ENCODE results near the gene HAO1.

DNA sequence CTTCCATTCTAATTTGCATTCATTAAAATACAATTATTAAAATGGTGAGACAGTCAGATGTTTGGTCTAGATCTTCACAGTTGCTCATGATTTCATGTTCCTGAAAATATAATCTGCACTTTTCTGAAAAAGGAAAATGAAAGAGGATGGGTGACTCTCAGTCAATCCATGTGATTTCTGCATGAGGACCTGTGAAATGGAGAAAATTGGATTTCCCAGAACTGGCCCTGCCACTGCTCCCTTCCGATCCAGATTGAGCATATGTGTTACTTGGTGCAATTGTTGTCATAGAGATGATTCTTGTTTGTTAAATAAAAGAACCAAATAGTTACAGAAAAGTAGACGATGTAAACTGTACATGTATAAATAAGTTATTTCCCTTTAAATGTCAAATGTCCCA lies 37.4 kb downstream of the HAO1 start:
- TF ChIP-seq, protein P1, sequence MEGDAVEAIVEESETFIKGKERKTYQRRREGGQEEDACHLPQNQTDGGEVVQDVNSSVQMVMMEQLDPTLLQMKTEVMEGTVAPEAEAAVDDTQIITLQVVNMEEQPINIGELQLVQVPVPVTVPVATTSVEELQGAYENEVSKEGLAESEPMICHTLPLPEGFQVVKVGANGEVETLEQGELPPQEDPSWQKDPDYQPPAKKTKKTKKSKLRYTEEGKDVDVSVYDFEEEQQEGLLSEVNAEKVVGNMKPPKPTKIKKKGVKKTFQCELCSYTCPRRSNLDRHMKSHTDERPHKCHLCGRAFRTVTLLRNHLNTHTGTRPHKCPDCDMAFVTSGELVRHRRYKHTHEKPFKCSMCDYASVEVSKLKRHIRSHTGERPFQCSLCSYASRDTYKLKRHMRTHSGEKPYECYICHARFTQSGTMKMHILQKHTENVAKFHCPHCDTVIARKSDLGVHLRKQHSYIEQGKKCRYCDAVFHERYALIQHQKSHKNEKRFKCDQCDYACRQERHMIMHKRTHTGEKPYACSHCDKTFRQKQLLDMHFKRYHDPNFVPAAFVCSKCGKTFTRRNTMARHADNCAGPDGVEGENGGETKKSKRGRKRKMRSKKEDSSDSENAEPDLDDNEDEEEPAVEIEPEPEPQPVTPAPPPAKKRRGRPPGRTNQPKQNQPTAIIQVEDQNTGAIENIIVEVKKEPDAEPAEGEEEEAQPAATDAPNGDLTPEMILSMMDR (IDR thresholded peaks at IDR 0.05; ENCODE audit: extremely low read depth in 1 of 2, insufficient read depth in 1 of 2, low read depth in 1 of 2, low read length in 2 of 2) = no peak
- TF ChIP-seq POLR2A (IDR thresholded peaks at IDR 0.05; ENCODE audit: low read depth, low read length) = no peak

All from endothelial cell of umbilical vein (primary cell).